H1 (cell line): ENCODE measurements around the gene DMBT1. TPM values are rescaled to one million over a fixed set of nuclear protein-coding genes. Genes with fewer than 3 reads are reported as not detected.

Experiments used
- CTCF ChIA-PET: fragments of 300-600 bp; sonication (Branson Sonifier 250); formaldehyde crosslinking; loops from one replicate; lab custom pipeline; 2021; ENCODE audit not compliant: partially characterized antibody; lab: Charles Lee
- POLR2A ChIA-PET: fragments of 300-600 bp; sonication (Branson Sonifier 250); formaldehyde crosslinking; loops from one replicate; lab custom pipeline; 2021; ENCODE audit warnings: inconsistent platforms; ENCODE audit not compliant: partially characterized antibody; lab: Charles Lee
- DNase-seq, 2 experiments: peaks; one replicate each; pipeline versions ENCODE4 v3.0.0 to v3.0.0-alpha.2; 2010 to 2022; ENCODE audit warnings: low spot score in 2 of 2, low read depth in 1 of 2, mixed read lengths in 1 of 2
- FAIRE-seq: peaks from 2 replicates; lab custom pipeline; 2011; peaks lifted over from hg19 to GRCh38; lab: Jason Lieb, UNC
- H2AFZ ChIP-seq: 2 replicates; pipeline ENCODE4 v1.8.1; 2012; ENCODE audit warnings: low read length, inconsistent platforms
- H2AK5ac ChIP-seq: 2 replicates; pipeline ENCODE4 v1.6.1; 2013; ENCODE audit warnings: low read depth, low read length
- H2BK120ac ChIP-seq: replicated peaks from 2 replicates; pipeline ENCODE3; 2013; ENCODE audit warnings: low read depth, low read length, inconsistent platforms
- H2BK12ac ChIP-seq: 2 replicates; pipeline ENCODE4 v1.6.1; 2013; ENCODE audit warnings: low read depth, low read length
- H2BK15ac ChIP-seq: 2 replicates; pipeline ENCODE4 v1.6.1; 2013; ENCODE audit warnings: low read length
- H2BK20ac ChIP-seq: 2 replicates; pipeline ENCODE4 v1.6.1; 2013; ENCODE audit warnings: low read length
- H2BK5ac ChIP-seq: 2 replicates; pipeline ENCODE4 v1.6.1; 2013; ENCODE audit warnings: low read depth, low read length
- H3K14ac ChIP-seq: 2 replicates; pipeline ENCODE4 v1.6.1; 2013; ENCODE audit warnings: inconsistent platforms; ENCODE audit not compliant: insufficient read length
- H3K18ac ChIP-seq: 2 replicates; pipeline ENCODE4 v1.6.1; 2013; ENCODE audit warnings: low read length; ENCODE audit errors: extremely low read depth
- H3K23ac ChIP-seq: 2 replicates; pipeline ENCODE4 v1.6.1; 2013; ENCODE audit warnings: inconsistent platforms; ENCODE audit not compliant: insufficient read length
- H3K23me2 ChIP-seq: 2 replicates; pipeline ENCODE4 v1.6.1; 2013; ENCODE audit warnings: low read depth, low read length
- H3K27ac ChIP-seq: 2 replicates; pipeline ENCODE4 v1.6.1; 2011; ENCODE audit warnings: low read depth, low read length, inconsistent platforms
- H3K27me3 ChIP-seq, 4 experiments: replicated peaks in 1 of 4; 1 replicate in 1 of 4; 2 replicates in 3 of 4; pipeline versions ENCODE4 v1.6.1 to v1.8.1; 2011 to 2013; ENCODE audit warnings: low read length in 3 of 4, mild to moderate bottlenecking in 3 of 4, inconsistent platforms in 2 of 4, mixed read lengths in 2 of 4, moderate library complexity in 1 of 4; ENCODE audit not compliant: control insufficient read depth in 3 of 4, insufficient read depth in 3 of 4; ENCODE audit errors: extremely low read depth in 1 of 4
- H3K36me3 ChIP-seq, 4 experiments: 2 replicates each; pipeline versions ENCODE4 v1.6.1 to v1.8.1; 2011 to 2013; ENCODE audit warnings: mild to moderate bottlenecking in 4 of 4, low read length in 3 of 4, moderate library complexity in 2 of 4, control low read depth in 1 of 4, inconsistent platforms in 1 of 4; ENCODE audit not compliant: insufficient read depth in 4 of 4, control insufficient read depth in 2 of 4
- H3K4ac ChIP-seq: replicated peaks from 2 replicates; pipeline ENCODE3; 2013; ENCODE audit warnings: low read length, low read depth, mixed read lengths, inconsistent platforms; ENCODE audit not compliant: insufficient read length
- H3K4me1 ChIP-seq, 4 experiments: replicated peaks in 1 of 4; 1 replicate in 1 of 4; 2 replicates in 3 of 4; pipeline versions ENCODE4 v1.6.1 to v1.8.1; 2011 to 2013; ENCODE audit warnings: low read length in 3 of 4, inconsistent platforms in 2 of 4, mixed read lengths in 1 of 4; ENCODE audit not compliant: insufficient read depth in 4 of 4, control insufficient read depth in 3 of 4
- H3K4me2 ChIP-seq, 2 experiments: 2 replicates each; pipeline versions ENCODE4 v1.6.1 to v1.8.1; 2011 to 2013; ENCODE audit warnings: low read depth in 2 of 2, low read length in 2 of 2, control low read depth in 1 of 2, inconsistent platforms in 1 of 2, mild to moderate bottlenecking in 1 of 2; ENCODE audit not compliant: insufficient read depth in 1 of 2
- H3K4me3 ChIP-seq, 4 experiments: fragments of 200-600, 300-600 bp in 1 of 4; sonication (generic), shearing (Covaris generic), sonication (Bioruptor Twin) in 1 of 4; 2 replicates each; pipeline versions ENCODE4 v1.5.1 to v1.8.1; 2011 to 2016; ENCODE audit warnings: low read length in 4 of 4, low read depth in 3 of 4, control low read depth in 2 of 4, inconsistent platforms in 2 of 4, mild to moderate bottlenecking in 2 of 4, mixed read lengths in 1 of 4, moderate library complexity in 1 of 4; ENCODE audit not compliant: insufficient read depth in 2 of 4; ENCODE audit errors: extremely low read depth in 1 of 4
- H3K56ac ChIP-seq: replicated peaks from 2 replicates; pipeline ENCODE3; 2013; ENCODE audit warnings: low read depth, mild to moderate bottlenecking, mixed read lengths, low read length, inconsistent platforms; ENCODE audit not compliant: insufficient read length
- H3K79me1 ChIP-seq: 2 replicates; pipeline ENCODE4 v1.6.1; 2013; ENCODE audit warnings: low read depth, low read length, control low read depth
- H3K79me2 ChIP-seq, 2 experiments: 2 replicates each; pipeline versions ENCODE4 v1.6.1 to v1.8.1; 2012 to 2013; ENCODE audit warnings: low read length in 2 of 2, mild to moderate bottlenecking in 2 of 2, inconsistent platforms in 1 of 2; ENCODE audit not compliant: insufficient read depth in 2 of 2, control insufficient read depth in 1 of 2
- H3K9ac ChIP-seq, 4 experiments: replicated peaks in 1 of 4; 1 replicate in 1 of 4; 2 replicates in 3 of 4; pipeline versions ENCODE4 v1.6.1 to v1.8.1; 2011 to 2013; ENCODE audit warnings: low read depth in 3 of 4, low read length in 3 of 4, control low read depth in 2 of 4, mild to moderate bottlenecking in 2 of 4, moderate library complexity in 2 of 4, inconsistent platforms in 1 of 4; ENCODE audit errors: extremely low read depth in 1 of 4
- H3K9me3 ChIP-seq, 2 experiments: 2 replicates each; pipeline versions ENCODE4 v1.6.1 to v1.8.1; 2012 to 2013; ENCODE audit warnings: mild to moderate bottlenecking in 2 of 2, moderate library complexity in 2 of 2, control low read depth in 1 of 2, inconsistent platforms in 1 of 2, low read depth in 1 of 2, low read length in 1 of 2, mixed read lengths in 1 of 2; ENCODE audit not compliant: insufficient read depth in 2 of 2
- H4K20me1 ChIP-seq, 2 experiments: replicated peaks in 1 of 2; 2 replicates each; pipeline versions ENCODE3 to v1.8.1; 2011 to 2013; ENCODE audit warnings: inconsistent platforms in 2 of 2, low read length in 2 of 2, mild to moderate bottlenecking in 1 of 2; ENCODE audit not compliant: insufficient read depth in 2 of 2, control insufficient read depth in 1 of 2
- H4K5ac ChIP-seq: 2 replicates; pipeline ENCODE4 v1.6.1; 2013; ENCODE audit warnings: low read length, low read depth, mixed read lengths, inconsistent platforms; ENCODE audit not compliant: insufficient read length
- H4K8ac ChIP-seq: 2 replicates; pipeline ENCODE4 v1.8.0; 2013; ENCODE audit warnings: mild to moderate bottlenecking, moderate library complexity, low read length, inconsistent platforms; ENCODE audit not compliant: insufficient read depth; ENCODE audit errors: extremely low read depth
- H4K91ac ChIP-seq: replicated peaks from 2 replicates; pipeline ENCODE3; 2013; ENCODE audit warnings: low read length, mixed read lengths, inconsistent platforms; ENCODE audit not compliant: insufficient read length
- CBX8 ChIP-seq: fragments of 300-800, 300-1000 bp; sonication (generic); IDR thresholded peaks from 2 replicates; pipeline ENCODE4 v1.7.1; 2016; ENCODE audit warnings: low read depth, low read length, borderline replicate concordance
- CTBP2 ChIP-seq: IDR thresholded peaks from 2 replicates; pipeline ENCODE4 v1.7.0; 2011; ENCODE audit warnings: borderline replicate concordance, mild to moderate bottlenecking, moderate library complexity, mixed read lengths, low read length; ENCODE audit not compliant: insufficient read depth, insufficient read length
- WGBS, 2 experiments: shearing (Covaris generic) in 1 of 2; methylation state at CpG; one replicate each; pipeline versions ENCODE4 v1.1.6 to v1.1.7; 2013 to 2015; ENCODE audit warnings: low lambda C conversion rate in 2 of 2, mixed read lengths in 2 of 2, inconsistent platforms in 1 of 2, low coverage in 1 of 2, missing lambda C conversion rate in 1 of 2; ENCODE audit not compliant: insufficient replicate concordance in 2 of 2, insufficient coverage in 1 of 2, insufficient read length in 1 of 2; ENCODE audit errors: extremely low coverage in 1 of 2, missing lambda C conversion rate in 1 of 2; 5-methylcytosine and 5-hydroxymethylcytosine counted together
- polyA plus RNA-seq, 7 experiments: library from polyadenylated mRNA; depleted of rRNA in 3 of 7; stranded (reverse) in 5 of 7; unstranded in 2 of 7; fragments of >200 nt in 5 of 7; fragments of 200-250 nt in 2 of 7; gene quantifications; 1 replicate in 5 of 7; 2 replicates in 1 of 7; 4 replicates in 1 of 7; pipeline versions ENCODE4 v1.2.1 to v1.2.3, GENCODE V29; 2011 to 2013; ENCODE audit warnings: missing spikeins in 2 of 7, mixed read lengths in 2 of 7
- total RNA-seq: library from RNA; stranded (reverse); fragmentation: NEBNext Ultra II Directional; extraction: Animal tissue kit (Norgen Biotek cat#: 25700); gene quantifications from 2 replicates; pipeline ENCODE4 v1.2.1, GENCODE V29; 2021

The DMBT1 gene
- total and polyA plus RNA-seq, 2 of the 8 experiments (the other 6 are each of a cell fraction or from before 2014, with no cell fraction given): 0.03 TPM; not detected in 1

GRCh38 chr10:122637376-122637775, 76.8 kb downstream of the DMBT1 start:
- no peaks in the 10 kb centered on the region for H3K79me1 ChIP-seq
- ChIA-PET CTCF (interaction anchor here (1.4 to 5.4 kb wide), 2 partner anchors 12 to 43 kb away, joined by 3 to 42 read pairs; no protein-coding TSS in a partner anchor), POLR2A (no interaction called here)
- no peak overlapping the region for H2AK5ac ChIP-seq
- no peak overlapping the region for H4K91ac ChIP-seq
- H4K8ac ChIP-seq: no peak overlapping the region
- no peak overlapping the region for H2BK5ac ChIP-seq
- H3K27me3 ChIP-seq: no peaks in the 10 kb centered on the region
- no peak overlapping the region for H2BK120ac ChIP-seq
- H3K4me1 ChIP-seq: no peaks in the 10 kb centered on the region
- WGBS, 2 experiments: 71% methylated on average over 2 of the region's 2 CpGs; no CpG with 5 or more reads in 1 of the 2 experiments
- TF ChIP-seq CTBP2 (no peak), CBX8 (no peak)
- TF ChIP-seq, all 59 proteins: peak for 0
- Histone ChIP-seq H3K36me3 (no peaks in the 10 kb centered on the region), H3K4ac (no peak overlapping the region), H3K23me2 (no peaks in the 10 kb centered on the region), H3K23ac (no peak overlapping the region), H2BK15ac (no peak overlapping the region), H2BK12ac (no peak overlapping the region), H4K20me1 (no peaks in the 10 kb centered on the region), H3K9me3 (no peaks in the 10 kb centered on the region), H3K9ac (no peak overlapping the region), H3K4me3 (no peak overlapping the region), H3K18ac (no peak overlapping the region), H2AFZ (no peak overlapping the region), H3K14ac (no peak overlapping the region), H3K56ac (no peak overlapping the region), H3K27ac (no peak overlapping the region), H3K79me2 (no peaks in the 10 kb centered on the region), H4K5ac (no peak overlapping the region), H3K4me2 (no peak overlapping the region), H2BK20ac (no peak overlapping the region)
- FAIRE-seq (no peak), DNase-seq (no peak)
